Body of pancreas (tissue), 4 donors: ENCODE data around the gene NRGN. TPM values are rescaled to one million over a fixed set of nuclear protein-coding genes. Genes with fewer than 3 reads are reported as not detected.

Experiments used
- ATAC-seq: fragments of 150-250 bp; one replicate; pipeline ENCODE4 v1.9.1; 2016
- DNase-seq, 4 donors: peaks; one replicate each; pipeline ENCODE4 v3.0.0-alpha.2; 2019
- H3K27ac ChIP-seq, 4 donors: fragments of 200-600 bp; sonication (generic); 1 replicate in 3 of 4; 2 replicates in 1 of 4; pipeline versions ENCODE4 v1.5.1 to v1.6.1; 2016 to 2019; ENCODE audit warnings: mild to moderate bottlenecking in 1 of 4, mixed read lengths in 1 of 4, moderate library complexity in 1 of 4
- H3K27me3 ChIP-seq, 2 donors: fragments of 200-600 bp; sonication (generic); one replicate each; pipeline ENCODE4 v1.6.0; 2016; ENCODE audit warnings: mild to moderate bottlenecking in 1 of 2
- H3K36me3 ChIP-seq, 2 donors: fragments of 200-600 bp; sonication (generic); replicated peaks in 1 of 2; 2 replicates each; pipeline ENCODE4 v1.5.1; 2016; ENCODE audit warnings: low read depth in 2 of 2; ENCODE audit not compliant: insufficient read depth in 1 of 2
- H3K4me1 ChIP-seq: fragments of 200-600 bp; sonication (generic); one replicate; pipeline ENCODE4 v1.6.0; 2016
- H3K4me3 ChIP-seq, 2 donors: fragments of 200-600 bp; sonication (generic); 1 replicate in 1 of 2; 2 replicates in 1 of 2; pipeline ENCODE4 v1.5.1; 2016 to 2019
- H3K9me3 ChIP-seq, 3 donors: fragments of 200-600 bp; sonication (generic); 1 replicate in 2 of 3; 2 replicates in 1 of 3; pipeline ENCODE4 v1.5.1; 2016
- CTCF ChIP-seq, 7 experiments: fragments of 450-650 bp in 4 of 7; fragments of 200-600 bp in 3 of 7; sonication (generic) in 3 of 7; IDR thresholded peaks; one replicate each; pipeline ENCODE4 v1.5.1; 2016 to 2019; ENCODE audit warnings: antibody characterized with exemption in 7 of 7
- POLR2A ChIP-seq, 3 donors: fragments of 450-650 bp; IDR thresholded peaks; one replicate each; pipeline ENCODE4 v1.6.1; 2016; ENCODE audit warnings: antibody characterized with exemption in 3 of 3, mild to moderate bottlenecking in 2 of 3
- WGBS, 2 donors: methylation state at CpG; one replicate each; pipeline ENCODE4 v1.1.5; 2017; 5-methylcytosine and 5-hydroxymethylcytosine counted together
- intact Hi-C: fragments of 100-400 bp; cut with DNase I; formaldehyde crosslinking; loops from one replicate; pipeline ENCODE4 v1.15.1; 2023
- total RNA-seq, 2 donors: library from RNA; depleted of rRNA; stranded (reverse); fragments of >200 nt; gene quantifications; one replicate each; pipeline ENCODE4 v1.1.0, GENCODE V29; 2016

NRGN gene
- total RNA-seq, 2 donors from 2014 or later = not detected

GRCh38 chr11:124758355-124759265 is 18.9 kb downstream of the NRGN start:
- H3K27me3 ChIP-seq = peaks cover 0 to 23% of the 10 kb centered on the region in 2 donors
- peak; percentile 70 for ATAC-seq

GRCh38 chr11:124759266-124760204 is 19.8 kb downstream of the NRGN start:
- 26 to 42% methylated on average over 16 to 52 of the region's 52 CpGs for WGBS, 2 donors
- TF ChIP-seq POLR2A (IDR thresholded peaks at IDR 0.05) (peak in 1 of 3 donors; percentile 17), CTCF (IDR thresholded peaks at IDR 0.05) (no peak)
- peaks cover 0 to 23% of the 10 kb centered on the region in 2 donors for H3K27me3 ChIP-seq
- peak; percentile 3 for ATAC-seq
- peaks cover 53% of the 10 kb centered on the region for H3K4me1 ChIP-seq
- H3K4me3 ChIP-seq = no peak overlapping the region
- H3K36me3 ChIP-seq = no peaks in the 10 kb centered on the region
- H3K9me3 ChIP-seq = no peaks in the 10 kb centered on the region
- DNase-seq = peak in 1 of 4 donors; percentile 18
- intact Hi-C loops = loop anchor here (10.0 kb wide), 1 partner anchor 95 kb away; no protein-coding TSS in a partner anchor
- H3K27ac ChIP-seq = peak overlapping the region in 3 of 4 donors; percentile 5 to 81 (median 62)

More at GRCh38 chr11:124758355-124759265, 18.9 kb downstream of the NRGN start:
- Histone ChIP-seq H3K9me3 (no peaks in the 10 kb centered on the region), H3K4me3 (no peak overlapping the region), H3K36me3 (no peaks in the 10 kb centered on the region), H3K4me1 (peaks cover 43% of the 10 kb centered on the region), H3K27ac (peak overlapping the region in 3 of 4 donors; percentile 5 to 62 (median 52))
- peak; percentile 78 to 83 (median 78) for DNase-seq
- intact Hi-C loops = no loop called here
- TF ChIP-seq CTCF (IDR thresholded peaks at IDR 0.05) = peak; percentile 53 to 79 (median 65)
- no peak for TF ChIP-seq POLR2A (IDR thresholded peaks at IDR 0.05)
- 2 to 6% methylated on average over 41 to 53 of the region's 53 CpGs for WGBS, 2 donors

GRCh38 chr11:124760205-124760652 is 20.5 kb downstream of the NRGN start:
- Histone ChIP-seq H3K4me1 (peaks cover 60% of the 10 kb centered on the region), H3K27ac (peak overlapping the region in 1 of 4 donors; percentile 81), H3K27me3 (peaks cover 0 to 23% of the 10 kb centered on the region in 2 donors), H3K36me3 (no peaks in the 10 kb centered on the region), H3K9me3 (no peaks in the 10 kb centered on the region), H3K4me3 (no peak overlapping the region)
- 26 to 31% methylated on average over 11 to 25 of the region's 25 CpGs for WGBS, 2 donors
- TF ChIP-seq CTCF (IDR thresholded peaks at IDR 0.05) (no peak), POLR2A (IDR thresholded peaks at IDR 0.05) (no peak)
- no peak for DNase-seq
- no peak for ATAC-seq
- intact Hi-C loops = loop anchor here (10.0 kb wide), 1 partner anchor 95 kb away; no protein-coding TSS in a partner anchor

GRCh38 chr11:124760806-124761205 is 21.1 kb downstream of the NRGN start:
- Histone ChIP-seq H3K4me1 (peaks cover 61% of the 10 kb centered on the region), H3K9me3 (no peaks in the 10 kb centered on the region), H3K4me3 (no peak overlapping the region), H3K27ac (peak overlapping the region in 2 of 4 donors; percentile 18 to 81), H3K36me3 (no peaks in the 10 kb centered on the region), H3K27me3 (peaks cover 0 to 23% of the 10 kb centered on the region in 2 donors)
- DNase-seq = no peak
- 57 to 70% methylated on average over 3 of the region's 3 CpGs for WGBS, 2 donors
- no peak for ATAC-seq
- no peak for TF ChIP-seq POLR2A (IDR thresholded peaks at IDR 0.05)
- no peak for TF ChIP-seq CTCF (IDR thresholded peaks at IDR 0.05)
- intact Hi-C loops = loop anchor here (10.0 kb wide), 1 partner anchor 96 kb away; no protein-coding TSS in a partner anchor
